Stimulated activated CD8-positive, alpha-beta memory T cell treated with anti-CD3 and anti-CD28 coated beads, Interleukin-2, amount 100 ng/mL, for 48 hours (primary cell): ENCODE results near the gene SLU7.

Experiments used
- DNase-seq, 2 donors: peaks; one replicate each; pipeline ENCODE4 v3.0.0-alpha.2; 2020; ENCODE audit warnings: low read depth in 2 of 2

The SLU7 gene

DNA sequence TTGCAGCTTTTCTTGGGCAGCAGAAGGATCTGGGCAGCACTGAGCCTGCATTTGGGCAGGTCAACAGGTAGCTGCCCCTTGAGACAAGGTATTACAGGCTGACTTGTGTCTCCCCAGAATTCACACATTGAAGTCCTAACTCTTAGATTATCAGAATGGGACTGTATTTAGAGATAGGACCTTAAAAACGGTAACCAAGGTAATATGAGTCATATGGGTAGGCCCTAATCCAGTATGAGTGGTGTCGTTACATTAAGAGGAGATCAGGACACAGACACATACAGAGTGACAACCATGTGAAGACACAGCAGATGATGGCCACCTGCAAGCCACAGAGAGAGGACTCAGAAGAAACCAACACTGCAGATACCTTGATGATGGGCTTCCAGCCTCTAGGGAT lies 51.6 kb downstream of the SLU7 start:
- DNase-seq, result no peak

DNA sequence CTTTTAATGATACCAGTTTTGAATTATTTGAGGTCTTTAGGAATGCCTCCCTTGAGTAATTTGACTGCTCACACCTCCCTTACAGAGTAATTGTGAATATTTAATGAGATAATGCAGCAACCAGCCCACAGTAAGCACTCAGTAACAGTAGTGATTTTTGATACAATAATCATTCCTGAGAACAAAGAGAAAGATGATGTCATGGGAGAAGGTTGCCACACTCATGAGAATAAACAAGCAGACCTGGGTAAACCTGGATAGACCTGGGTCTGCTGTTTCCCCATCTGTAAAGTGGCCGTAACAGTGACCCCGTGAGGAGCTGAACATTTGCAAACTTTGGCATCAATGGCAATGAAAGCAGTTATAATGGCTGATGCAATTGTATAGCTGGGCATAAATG lies 52.7 kb downstream of the SLU7 start:
- DNase-seq, result no peak

DNA sequence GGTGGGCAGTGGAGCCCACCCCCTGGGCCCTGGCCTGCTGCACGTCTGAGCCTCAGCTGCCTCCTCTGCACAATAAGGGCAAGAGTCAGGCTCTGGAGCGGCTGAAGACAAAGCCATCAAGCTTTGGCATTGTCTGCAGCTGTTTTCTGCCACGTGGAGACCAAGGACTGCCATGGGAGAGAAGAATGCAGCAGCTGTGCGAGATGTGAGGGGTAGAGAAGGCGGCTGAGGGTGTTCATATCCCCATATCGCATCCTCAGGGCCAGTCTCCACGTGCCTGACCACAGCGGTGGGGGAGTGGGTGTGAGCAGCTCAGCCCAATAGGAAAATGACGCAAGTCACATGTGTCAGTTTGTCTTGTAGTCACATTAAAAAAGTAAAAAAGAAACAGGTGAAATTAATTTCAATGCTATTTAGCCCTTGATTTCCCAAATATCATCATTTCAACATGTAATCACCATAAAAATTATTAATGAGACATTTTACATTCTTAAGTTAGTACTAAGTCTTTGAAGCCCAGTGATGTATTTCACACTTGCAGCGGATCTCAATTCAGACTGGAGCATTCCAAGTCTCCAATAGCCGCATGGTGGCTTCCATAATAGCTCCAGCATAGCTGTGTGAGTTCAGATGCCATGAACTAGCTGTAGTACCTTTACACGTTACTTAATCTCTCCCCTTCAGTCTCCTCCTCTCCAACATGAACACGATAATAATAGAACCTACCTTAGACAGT lies 55.1 kb downstream of the SLU7 start:
- no peak for DNase-seq

DNA sequence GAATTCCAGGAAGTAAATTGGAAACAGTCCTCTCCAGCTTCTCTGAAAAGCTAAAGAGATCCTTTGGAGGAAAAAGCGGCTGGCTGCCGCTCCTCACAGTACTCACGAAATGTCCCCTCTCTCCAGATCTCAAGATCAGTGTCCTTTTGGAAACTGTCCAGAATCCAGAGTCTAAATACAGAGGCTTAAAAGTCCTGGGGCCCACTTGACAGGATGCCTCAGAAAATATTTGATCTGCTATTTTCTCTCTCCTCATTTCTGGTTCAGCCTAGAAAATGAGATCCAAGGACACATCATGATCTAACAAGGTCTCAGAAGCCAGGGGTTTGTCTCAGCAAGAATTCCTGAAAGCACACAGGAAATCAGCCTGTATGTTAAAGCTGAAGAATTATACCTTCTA lies 55.7 kb downstream of the SLU7 start:
- no peak for DNase-seq

DNA sequence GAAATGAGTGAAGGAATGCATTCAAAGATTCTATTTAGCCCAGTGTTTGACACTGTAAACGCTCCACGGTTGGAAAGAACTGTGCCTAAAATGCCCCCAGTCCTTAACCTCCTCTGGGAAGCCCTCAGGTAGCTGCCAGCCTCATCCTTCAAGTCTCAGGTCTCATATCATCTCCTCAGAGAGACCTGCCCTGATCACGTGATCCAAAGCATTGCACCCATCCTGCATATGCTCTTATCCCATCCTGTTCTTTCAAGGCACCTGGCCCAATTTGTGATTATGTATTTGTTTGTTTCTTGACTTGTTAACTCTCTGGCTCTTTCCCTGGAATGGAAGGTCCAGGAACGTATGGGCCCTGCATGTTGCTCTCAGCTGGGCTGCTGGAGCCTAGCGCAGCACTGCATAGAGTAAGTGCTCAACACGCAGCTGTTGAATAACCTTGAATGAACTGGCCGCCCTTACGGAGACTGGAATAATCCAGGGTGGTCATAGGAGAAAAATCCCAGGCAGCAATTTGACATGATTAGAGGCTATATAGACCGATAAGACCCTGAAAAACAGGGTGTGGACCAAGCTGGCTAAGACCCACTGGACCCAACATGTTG lies 57.2 kb downstream of the SLU7 start:
- DNase-seq, result no peak

DNA sequence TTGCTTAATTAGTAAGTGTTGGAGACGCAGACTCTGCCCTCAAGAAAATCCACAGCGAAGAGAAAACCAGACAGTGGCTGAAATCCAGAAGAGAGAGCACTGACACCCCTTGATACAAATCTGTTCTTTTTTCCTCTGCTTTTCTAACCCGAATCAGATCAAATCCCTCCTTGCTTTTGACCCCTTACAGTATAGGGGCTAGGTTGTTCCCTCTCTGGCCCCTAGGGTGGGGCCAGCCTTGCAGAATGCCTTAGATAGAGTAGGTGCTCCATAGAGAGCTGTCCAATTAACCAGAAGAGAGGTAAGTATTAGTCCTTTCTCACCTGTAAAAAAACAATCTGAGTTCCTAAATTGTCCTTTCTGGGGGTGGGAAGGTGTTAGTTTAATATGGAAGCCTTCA lies 58.6 kb downstream of the SLU7 start:
- DNase-seq, result no peak

DNA sequence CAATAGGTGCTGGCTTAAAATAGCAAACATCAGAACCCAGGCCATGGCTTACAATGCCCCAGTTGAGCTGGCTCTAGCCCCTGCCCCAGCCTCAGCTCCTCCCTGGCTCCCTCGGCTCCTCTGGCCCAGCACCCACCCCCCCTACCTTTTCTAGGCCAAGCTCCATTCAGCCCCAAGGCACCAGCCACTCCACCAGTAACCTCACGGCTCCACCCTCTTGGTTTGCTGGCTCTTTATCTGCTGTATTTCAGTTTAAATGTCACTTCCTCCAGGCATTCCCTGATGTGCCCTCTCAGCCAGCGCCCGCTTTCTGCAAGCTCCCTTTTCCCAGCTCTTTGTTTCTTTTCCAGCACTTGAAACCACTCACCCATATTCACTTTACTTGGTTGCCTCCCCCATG lies 59.1 kb downstream of the SLU7 start:
- DNase-seq, result no peak

DNA sequence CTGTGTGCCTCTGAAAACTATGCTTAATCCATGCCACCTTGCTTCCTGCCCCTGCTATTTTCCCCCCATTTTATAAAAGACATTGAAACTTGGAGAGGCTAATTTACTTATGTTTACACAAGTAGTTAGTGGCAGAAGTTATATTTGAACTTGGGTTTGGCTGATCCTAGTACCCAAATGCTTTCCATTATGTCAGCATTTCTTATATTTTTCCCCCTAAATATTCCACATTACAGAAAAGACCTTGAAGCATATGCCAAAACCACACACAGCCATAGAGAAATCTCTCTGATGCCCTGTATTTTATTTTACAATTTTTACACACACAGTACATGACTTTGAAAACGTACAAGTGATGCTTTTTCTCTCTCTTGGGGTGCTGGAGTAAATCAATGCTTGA lies 59.6 kb downstream of the SLU7 start:
- DNase-seq, result no peak

DNA sequence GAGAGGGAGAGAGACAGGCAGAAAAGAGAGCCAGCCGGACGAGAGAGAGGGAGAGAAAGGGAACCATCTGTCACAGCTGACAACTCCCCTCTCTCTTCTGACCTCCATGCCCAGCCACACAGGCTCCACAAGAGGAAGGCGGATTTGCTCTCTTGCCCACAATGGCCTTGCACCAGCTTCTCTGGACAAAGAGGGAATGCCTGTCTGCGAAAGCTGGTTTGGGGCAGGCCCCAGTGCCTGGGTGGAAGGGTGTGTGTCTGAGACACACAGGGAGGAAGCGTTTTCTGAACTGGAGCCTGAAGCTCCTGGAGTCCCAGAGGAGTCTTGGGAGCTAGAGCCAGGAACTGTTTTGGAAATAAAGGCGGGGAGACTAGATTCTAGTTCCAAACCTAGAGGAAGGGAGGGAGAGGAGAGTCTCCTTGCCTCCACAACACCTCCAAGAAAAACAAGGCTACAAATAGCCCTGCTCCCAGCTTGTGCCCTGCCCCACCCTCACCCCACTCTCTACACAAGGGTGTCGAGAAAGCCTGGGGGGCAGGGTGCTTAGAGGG lies 60.9 kb downstream of the SLU7 start:
- no peak for DNase-seq

DNA sequence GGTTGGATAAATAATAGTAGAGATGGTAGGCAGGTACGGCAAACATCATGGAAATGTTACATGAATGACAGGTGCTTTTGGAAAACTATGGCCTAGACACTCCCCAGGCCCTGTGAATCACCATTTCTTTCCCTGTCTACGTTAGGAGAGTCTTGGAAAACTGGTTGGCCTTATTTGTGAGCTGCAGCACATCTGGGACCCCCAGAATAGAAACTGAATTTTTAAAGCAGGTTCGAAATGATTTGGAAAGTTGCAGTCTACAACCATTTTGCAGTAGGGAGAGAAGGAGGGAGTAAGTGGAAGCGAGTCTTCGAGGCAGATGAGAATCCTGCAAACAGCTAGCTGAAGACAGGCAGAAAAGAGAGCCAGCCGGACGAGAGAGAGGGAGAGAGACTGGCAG lies 61.5 kb downstream of the SLU7 start:
- no peak for DNase-seq

DNA sequence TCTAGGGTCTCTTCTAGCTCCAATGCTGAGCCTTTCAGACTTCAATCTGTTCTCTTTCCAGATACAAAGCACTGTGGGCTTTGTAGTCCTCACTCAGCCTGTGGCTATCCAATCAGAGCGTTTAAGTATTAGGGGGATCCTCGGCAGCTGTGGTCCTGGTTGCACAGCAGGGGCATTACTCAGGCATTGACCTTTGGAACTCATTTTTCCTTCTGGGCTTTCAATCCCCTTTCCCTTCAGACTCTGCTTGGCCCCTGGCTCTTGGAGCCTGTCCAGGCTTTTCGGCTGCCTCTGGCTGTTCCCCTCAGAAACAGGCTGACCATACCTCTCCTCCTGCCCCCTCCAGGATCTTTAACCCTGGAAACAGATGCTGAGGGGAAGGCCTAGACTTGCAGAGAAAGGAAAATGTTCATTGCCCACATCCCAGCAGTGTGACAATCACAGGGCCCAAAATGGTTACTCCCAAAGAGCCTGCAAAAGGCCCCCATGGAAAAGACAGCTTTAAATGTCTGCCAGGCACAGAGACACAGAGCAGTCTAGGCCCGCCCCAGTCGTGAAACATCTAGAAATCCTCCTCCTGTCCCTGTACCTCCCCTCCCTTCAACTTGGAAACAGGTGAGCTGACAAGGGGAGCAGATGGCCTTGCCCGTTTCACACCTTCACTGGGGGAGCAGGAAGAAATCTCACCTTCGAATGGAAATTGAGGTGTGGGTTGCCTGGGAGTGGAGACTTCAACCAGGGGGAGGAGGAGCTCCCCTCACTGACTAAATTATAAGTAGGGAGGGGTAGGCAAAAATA lies 62.1 kb downstream of the SLU7 start:
- no peak for DNase-seq

DNA sequence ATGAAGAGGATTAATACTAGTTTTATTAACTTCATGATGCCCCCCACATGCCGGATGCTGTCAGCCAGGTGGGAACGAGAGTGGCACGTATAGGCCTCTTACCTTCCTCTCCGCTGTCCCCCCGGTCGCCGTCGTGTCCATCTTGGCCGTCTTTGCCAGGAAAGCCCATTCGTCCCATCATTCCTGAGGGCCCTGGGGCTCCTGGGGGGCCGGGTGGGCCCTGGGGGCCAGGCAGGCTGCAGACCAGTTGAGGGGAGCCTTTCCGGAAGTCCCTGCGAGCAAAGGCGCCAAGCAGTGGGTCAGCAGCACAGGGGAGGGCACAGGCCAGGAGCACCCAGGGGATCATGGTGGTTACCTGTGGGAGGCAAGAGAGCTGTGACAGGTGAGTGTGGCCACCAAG lies 64.2 kb downstream of the SLU7 start:
- no peak for DNase-seq

DNA sequence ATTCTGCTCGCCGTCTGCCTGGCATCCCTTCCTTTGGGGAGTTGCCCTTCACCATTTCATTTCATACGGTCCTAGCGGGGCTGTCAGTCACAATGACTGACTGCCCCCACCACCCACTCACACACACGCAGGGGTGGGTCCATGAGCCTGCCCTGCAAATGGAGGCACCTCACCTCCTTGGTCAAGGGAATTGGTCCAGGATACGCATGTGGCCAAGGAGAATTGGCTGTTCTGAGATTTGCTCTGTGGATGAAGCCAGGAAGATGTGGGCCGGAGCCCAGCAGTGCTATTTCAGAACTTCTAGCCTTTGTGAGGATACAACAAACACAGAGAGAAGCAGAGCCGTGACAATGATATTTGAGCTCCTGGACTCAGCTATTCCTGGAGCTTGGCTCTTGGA lies 65.5 kb downstream of the SLU7 start:
- no peak for DNase-seq

DNA sequence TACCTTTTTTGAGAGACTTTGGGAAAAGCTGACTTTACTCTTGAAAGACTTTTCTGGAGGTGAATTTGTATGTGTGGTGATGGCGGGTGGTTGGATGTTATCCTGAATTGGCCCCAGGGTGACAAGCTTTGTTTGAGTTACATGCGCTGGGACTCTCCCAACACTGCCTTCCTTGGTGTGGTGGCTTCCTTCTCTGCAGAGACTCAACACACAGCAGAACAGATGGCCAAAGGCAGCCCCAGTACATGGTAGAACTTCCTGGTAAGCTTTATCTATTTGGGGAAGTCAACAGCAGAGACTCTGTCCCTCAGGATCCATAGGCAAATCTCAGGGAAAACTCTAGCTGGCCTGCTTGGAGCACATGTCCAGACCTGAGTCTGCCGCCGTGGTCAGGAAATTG lies 66.6 kb downstream of the SLU7 start:
- no peak for DNase-seq
